ENCODE data around the gene REEP1.

Gene REEP1

DNA sequence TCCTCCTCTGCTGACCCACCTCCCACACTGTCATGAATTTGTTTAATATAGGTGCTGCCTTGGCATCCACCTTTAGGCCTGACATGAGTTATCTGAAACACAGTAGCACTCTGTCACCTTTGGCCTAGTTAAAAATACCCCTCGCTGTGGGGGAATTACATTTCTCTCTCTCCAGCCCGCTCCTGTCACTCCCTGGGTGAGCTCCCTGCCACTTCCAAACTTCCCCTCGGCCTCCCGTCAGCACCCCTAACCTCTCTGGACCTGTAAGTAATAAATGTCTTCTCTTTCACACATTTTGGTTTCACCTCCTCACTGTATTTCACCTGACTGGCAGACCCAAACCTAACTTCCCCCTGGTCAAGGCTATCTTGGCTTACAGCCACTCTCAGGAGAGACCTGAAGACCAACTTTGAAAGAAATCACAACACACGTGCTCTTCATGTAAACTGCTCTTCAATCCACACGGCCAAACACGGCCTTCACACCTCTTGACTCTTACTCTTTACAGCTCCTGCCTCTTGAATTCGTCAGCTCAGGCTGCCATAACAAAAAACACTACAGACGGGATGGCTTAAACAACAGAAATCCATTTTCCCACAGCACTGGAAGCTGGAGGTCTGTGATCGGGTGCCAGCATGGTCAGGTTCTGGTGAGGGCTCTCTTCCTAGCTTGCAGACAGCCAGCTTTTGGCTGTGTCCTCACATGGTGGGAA is 28.3 kb downstream of the REEP1 start:
- in situ Hi-C loops (cut with HindIII; ENCODE audit: low sequenced_read_pairs) = no loop called here

DNA sequence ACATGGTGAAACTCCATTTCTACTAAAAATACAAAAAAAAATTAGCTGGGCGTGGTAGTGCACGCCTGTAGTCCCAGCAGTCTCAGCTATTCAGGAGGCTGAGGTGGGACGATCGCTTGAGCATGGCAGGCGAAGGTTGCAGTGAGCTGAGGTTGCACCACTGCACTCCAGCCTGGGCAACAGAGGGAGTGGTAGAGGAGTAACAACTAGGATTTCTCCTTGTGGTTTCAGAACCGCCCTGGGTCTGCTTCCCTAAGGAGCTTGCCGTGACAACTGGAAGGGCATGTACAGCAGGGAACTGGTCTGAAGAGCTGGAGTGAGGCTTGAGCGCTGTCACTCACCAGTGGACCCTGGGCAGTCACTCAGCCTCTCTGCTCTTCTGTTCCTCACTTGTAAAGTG is 29.1 kb downstream of the REEP1 start:
- in situ Hi-C loops (cut with HindIII; ENCODE audit: low sequenced_read_pairs) = no loop called here

DNA sequence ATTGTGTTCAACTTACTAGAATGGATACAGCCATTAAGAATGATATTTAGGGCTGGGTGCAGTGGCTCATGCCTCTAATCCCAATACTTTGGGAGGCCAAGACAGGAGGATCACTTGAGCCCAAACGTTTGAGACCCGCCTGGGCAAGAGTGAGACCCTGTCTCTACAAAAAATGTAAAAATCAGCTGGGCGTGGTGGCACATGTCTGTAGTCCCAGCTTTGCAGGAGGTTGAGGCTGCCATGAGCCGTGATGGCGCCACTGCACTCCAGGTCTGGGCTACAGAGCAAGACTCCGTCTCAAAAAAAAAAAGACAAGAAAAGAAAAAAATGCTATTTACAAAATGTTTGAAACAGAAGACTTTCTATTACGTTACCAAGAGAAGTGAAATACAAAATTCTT is 30.0 kb downstream of the REEP1 start:
- in situ Hi-C loops (cut with HindIII; ENCODE audit: low sequenced_read_pairs) = no loop called here

DNA sequence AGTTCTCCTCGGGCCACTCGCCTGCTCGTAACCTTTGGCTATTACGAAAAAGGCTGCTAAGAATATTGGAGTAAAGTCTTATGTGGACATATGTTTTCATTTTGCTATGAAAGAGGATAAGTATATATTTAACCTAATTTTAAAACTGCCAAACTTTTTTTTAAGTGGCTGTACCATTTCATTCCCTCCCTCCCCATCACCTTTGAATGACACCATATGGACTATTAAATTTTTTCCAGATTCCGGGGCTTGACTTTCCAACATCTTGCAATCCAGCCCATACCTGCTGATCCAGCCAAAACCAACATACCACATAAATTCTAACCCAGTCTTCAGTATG is 31.5 kb downstream of the REEP1 start:
- in situ Hi-C loops (cut with HindIII; ENCODE audit: low sequenced_read_pairs) = no loop called here

DNA sequence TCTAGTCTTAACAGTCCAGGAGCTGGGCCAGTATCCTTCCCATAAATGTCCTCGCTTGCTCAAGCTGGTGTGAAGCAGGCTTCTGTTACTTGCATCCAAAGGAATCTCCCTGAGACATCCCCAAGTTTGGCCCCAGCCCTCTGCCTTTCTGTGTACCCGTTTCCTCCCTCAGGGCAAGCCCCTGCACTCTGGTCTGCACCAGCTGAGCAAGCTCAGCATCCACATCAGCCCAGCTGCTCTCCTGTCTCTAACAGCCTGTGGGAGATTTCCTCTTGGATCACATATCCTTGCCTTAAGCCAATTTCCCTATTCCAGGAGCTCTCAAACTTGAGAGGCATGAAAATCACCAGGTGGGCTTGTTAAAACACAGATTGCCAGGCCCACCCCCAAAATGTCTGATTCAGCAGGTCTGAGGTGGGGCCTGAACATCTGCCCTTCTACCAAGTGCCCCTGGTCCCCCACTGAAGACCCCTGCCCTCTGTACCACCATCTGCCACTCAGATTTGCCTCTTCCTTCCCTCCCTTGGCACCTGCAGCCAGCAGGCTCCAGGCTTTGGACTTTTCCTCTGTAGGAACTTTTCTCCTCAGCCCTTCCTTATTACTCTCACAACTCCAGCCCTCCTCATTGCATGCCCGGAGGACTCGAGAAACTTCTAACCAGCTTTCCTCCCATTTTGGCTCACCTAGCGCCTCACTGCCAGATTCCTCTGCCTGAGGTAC is 32.1 kb downstream of the REEP1 start:
- in situ Hi-C loops (cut with HindIII; ENCODE audit: low sequenced_read_pairs) = no loop called here

DNA sequence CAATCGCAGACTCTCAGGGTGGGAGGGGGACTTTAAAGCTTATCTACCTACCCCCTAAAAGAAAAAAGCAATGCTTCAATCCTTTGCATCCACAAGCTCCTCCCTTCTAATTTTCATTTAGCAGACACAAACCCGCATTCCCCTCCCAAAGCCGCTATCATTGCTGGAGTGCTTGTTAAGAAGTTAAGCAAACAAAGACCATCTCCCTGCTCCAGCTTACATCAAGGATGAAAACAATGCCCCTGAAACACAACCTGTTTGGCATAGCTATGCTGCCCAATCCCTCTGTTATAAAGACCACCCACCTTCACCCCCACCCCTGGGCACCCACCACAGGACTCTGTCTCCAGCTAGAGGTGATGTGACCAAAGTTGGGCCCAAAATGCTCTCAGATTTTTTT is 33.0 kb downstream of the REEP1 start:
- in situ Hi-C loops (cut with HindIII; ENCODE audit: low sequenced_read_pairs) = loop anchor here (5.0 kb wide), 1 partner anchor 53 kb away; no protein-coding TSS in a partner anchor

DNA sequence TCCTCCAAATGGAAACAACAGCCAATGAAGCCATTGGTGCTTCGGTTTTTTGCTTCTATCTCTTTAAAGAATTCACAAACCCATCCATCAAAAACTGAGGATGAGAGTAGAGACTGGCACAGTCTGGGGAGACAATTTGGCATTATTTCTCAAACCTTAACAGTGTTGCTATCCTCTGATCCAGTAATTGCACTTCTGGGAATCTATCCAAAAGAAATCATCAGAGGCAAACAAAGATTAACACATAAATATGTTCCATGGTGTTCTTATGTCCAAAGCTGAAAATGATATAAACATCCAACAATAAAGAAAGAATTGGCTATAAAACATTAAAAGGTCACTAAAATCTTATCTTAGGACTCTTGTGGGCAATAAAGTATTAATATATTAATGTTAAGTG is 35.1 kb downstream of the REEP1 start:
- in situ Hi-C loops (cut with HindIII; ENCODE audit: low sequenced_read_pairs) = loop anchor here (5.0 kb wide), 1 partner anchor 55 kb away; no protein-coding TSS in a partner anchor

DNA sequence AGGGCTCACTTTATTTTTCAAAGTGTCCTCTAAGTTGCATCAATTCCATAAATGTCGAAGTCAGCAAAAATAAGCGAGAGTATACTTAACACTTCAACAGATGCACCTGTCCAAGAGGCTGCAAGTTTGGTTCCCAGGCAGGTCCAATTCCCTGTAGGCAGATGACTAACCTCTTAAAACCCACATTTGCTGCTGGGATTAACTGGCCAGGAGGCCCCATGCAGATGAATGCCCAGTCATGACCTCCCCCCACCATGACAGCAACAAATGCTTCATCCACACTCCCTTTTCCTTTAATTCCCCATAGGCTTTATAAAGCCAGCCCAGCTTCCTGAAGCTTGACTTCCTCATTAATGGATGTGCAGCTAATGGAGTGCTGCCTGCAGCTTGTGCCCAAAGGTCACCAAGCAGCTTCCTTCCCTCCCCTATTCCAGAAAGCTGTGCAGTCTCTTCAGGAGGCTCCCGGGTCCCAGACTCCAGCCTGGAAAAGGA is 35.7 kb downstream of the REEP1 start:
- in situ Hi-C loops (cut with HindIII; ENCODE audit: low sequenced_read_pairs) = loop anchor here (5.0 kb wide), 1 partner anchor 56 kb away; no protein-coding TSS in a partner anchor

DNA sequence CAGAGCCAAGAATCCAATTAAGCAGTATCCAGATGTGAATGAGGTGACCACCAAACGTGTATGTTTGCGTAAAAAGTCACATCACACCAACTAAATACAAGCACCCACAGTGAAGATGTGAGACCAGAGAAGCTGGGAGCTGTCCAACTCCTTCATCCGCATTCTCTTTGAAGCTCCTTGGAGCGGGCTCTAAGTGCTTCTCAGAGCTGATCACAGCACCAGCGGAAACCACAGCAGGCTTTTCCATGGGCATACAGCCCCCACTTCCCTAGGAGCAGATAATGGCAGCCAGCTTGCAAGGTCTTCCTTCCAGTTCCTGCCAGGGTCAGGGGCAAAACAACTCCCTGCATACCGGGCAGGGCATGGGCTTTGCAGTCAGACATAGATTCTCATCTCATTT is 36.4 kb downstream of the REEP1 start:
- in situ Hi-C loops (cut with HindIII; ENCODE audit: low sequenced_read_pairs) = loop anchor here (5.0 kb wide), 1 partner anchor 56 kb away; no protein-coding TSS in a partner anchor

DNA sequence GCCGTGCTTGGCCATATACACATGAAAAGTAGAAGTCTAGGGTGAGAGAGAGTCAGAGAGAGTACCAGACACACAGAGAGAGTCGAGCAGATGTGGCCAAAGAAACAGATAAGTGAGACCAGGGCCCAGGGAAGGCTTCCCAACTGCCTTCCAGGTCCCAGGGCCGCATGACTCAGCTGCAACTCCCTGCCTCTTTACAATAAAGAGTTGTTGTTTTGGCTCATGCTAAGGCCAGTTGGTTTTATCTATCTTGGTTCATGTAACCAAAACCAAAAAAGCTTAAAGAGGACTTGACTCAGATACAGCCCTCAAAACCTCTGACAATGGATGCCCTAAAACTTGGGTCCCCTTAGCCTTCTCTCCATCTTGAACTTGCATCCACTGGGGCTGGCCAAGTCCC is 36.9 kb downstream of the REEP1 start:
- in situ Hi-C loops (cut with HindIII; ENCODE audit: low sequenced_read_pairs) = loop anchor here (5.0 kb wide), 1 partner anchor 57 kb away; no protein-coding TSS in a partner anchor

DNA sequence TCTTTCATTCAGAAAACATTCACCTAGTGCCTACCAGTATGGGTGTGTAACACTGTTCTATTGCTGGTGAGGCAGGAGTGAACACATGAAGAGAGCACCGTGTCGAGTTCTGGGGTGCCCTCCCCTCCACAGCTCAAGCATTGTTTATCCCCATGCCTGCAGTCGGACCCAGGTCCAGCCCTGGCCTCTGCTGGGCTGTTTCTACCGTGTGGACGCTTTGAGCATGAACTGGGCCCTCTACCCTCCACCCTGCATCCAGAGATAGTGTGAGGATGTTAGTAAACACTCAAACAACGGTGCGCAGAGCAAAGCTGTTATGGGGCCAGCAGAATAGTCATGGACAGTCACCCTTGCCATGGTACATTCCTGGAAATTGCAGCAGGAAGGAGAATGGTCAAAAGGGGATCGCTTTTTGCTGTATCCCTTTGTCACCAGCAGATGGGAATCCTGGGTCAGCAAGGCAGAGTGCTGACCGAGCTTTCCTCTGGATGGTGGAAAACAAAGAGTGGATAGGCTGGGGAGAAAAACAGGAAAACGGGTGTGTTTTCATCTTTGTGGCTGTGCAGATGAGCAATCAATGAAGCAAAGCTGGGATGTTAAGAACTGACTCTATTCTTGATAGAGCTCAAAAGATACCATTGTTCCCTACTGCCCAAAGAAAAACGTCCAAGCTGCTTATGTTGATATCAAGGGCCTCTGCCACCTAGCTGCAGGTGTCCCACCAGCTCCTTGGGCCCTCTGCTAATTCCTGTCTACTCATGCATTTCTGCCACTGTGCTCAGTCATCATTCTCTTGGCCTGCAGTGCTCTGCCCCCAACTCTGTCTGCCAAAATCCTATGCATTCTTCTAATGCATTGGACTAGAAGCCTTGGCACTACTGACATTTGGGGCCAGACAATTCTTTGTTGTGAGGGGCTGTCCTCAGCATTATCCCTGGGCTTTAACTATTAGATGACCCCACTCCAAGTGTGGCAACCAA is 38.7 kb downstream of the REEP1 start:
- in situ Hi-C loops (cut with HindIII; ENCODE audit: low sequenced_read_pairs) = loop anchor here (10.0 kb wide), 1 partner anchor 86 kb away; no protein-coding TSS in a partner anchor

DNA sequence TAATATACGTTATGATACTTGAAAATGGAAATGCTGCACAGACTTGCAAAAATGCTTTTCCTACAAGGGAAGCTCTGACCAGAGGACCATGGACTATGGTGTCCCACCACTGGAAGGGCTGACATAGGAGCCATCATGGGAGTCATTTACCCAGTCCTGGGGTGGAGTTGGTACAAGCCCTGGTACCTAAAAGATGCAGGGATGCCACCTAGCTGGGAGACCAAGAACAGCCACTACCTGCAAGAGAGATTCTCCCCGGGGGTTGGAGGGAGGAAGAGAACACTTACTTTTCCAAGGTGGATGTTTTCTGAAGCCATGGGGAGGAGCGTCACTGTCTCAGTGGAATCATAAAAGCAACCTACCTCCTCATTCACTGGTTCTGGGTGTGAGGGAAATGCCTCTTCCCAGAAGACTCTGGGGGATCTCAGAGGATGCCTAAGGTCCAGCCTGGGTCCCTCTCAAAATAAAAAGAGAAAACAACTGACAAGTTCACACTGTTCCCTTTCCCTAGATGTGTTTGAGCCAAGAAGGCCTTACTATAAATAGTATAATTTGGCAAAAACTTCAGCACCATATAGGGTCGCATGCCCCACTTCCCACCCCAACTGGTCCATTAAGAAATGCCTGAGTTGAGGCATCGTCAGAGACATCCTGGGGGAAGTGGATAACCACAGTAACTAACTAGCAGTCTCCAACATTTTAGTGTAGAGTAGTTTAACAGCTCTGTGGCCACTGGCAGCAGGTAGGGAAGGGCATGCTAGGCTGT is 39.9 kb downstream of the REEP1 start:
- in situ Hi-C loops (cut with HindIII; ENCODE audit: low sequenced_read_pairs) = loop anchor here (10.0 kb wide), 1 partner anchor 87 kb away; no protein-coding TSS in a partner anchor

DNA sequence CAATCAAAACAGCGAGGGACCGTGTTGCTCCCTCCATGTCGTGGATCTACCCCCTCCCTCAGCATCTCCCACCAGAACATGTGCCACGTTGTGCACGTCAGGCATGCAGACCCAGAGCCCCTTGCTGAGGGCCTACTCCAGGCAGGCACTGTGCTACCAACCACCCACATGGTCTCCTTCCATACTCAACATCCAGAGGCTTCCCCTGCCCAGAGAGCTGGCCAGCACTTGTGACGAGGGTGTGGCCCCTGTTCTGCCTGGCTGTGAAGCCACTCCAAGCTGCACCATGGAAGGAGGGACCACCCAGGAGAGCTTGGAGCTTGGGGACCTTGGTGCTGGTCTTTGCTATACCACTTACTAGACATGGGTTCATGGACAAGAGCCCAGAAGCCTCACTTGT is 40.5 kb downstream of the REEP1 start:
- in situ Hi-C loops (cut with HindIII; ENCODE audit: low sequenced_read_pairs) = loop anchor here (10.0 kb wide), 1 partner anchor 88 kb away; no protein-coding TSS in a partner anchor

DNA sequence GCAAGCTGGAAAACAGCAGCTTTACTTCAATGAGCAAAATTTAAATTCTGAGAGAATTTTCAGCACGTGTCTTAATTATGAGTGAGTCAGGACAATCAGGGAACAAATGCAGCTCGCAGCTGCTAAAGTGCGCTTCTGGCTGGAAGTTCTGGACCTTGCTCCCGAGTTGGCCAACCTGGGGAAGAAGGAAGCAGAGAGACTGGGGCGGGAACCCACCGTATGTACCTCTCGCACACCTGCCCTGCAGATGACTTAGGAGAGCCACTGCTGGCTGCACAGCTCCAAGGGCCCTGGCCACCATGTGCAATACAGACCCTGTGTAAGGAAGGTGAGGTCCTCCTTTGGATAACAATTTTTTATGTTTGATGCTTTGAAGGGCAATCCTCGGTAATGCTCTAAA is 42.4 kb downstream of the REEP1 start:
- in situ Hi-C loops (cut with HindIII; ENCODE audit: low sequenced_read_pairs) = loop anchor here (10.0 kb wide), 1 partner anchor 90 kb away; no protein-coding TSS in a partner anchor

DNA sequence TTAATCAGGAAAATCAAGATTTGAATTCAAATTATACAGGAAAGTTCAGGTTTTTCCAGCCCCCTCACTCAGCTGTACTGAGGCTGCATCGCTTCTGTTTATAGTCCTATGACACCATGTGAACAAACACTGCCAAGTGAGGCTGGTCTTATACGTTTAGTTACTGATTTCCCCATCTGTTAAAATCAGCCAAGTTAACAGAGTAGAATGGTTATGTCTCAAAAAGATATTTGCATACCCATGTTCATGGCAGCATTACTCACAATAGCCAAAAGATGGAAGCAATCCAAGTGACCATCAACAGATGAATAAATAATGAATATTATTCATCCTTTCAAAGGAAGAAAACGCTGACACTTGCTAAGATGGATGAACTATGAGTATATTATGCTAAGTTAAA is 43.8 kb downstream of the REEP1 start:
- in situ Hi-C loops (cut with HindIII; ENCODE audit: low sequenced_read_pairs) = loop anchor here (10.0 kb wide), 1 partner anchor 91 kb away; no protein-coding TSS in a partner anchor

DNA sequence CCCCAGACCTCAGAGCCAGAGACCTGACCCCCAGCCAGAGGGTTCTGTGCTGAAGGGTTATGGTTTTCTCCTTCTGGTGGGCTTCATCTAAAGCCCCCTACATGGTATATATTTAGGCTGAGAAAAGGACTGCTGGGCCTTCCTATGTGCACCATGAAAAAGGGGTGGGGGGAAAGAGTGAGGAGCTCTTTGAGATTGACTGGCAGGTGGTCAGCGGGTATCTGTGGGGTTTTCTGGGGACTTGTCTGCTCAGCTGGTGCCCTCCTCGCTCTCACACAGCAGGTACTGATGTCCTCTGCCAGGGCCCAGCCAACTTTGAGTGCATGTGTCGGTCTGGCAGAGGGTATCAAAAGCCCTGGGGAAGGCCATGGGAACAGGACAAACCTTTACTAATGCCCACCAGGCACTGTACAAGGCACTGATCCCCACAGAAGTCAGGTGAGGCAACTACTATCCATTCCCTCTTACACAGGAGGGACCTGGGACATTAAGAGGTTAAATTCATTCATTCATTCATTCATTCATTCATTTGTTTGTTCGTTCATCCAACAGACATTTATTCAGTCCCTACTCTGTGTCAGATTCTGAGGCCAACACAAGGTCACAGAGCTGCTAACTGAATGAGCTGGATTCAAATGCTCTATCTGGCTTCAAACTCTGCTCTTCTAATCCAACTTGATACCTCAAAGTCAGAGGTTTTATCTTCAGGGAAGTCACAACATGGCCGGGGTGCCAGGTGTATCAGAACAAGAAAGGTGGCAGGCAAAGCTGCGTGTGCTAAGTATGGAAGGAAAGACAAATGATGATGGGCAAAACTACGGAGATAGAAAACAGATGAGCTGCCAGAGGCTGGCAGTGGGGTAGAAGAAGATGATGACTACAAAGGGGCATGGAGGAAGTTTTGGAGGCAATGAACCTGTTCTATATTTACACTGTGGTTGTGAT is 44.6 kb downstream of the REEP1 start:
- in situ Hi-C loops (cut with HindIII; ENCODE audit: low sequenced_read_pairs) = loop anchor here (10.0 kb wide), 1 partner anchor 92 kb away; no protein-coding TSS in a partner anchor

DNA sequence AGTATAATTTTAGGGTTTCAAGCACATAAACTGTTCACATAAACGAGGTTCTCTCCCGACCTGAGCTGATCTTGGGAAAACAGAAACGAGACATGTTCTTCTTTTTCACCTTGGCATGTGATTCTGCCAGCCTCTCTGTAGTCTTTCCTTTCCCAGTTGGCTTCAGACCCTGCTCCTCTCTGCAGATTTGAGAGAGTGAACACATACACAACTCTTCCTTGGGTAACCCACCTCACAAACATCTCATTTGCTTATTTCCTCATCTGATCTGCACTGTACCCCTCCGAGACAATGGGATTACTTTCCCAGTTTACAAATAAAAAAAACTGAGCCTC is 46.1 kb downstream of the REEP1 start:
- in situ Hi-C loops (cut with HindIII; ENCODE audit: low sequenced_read_pairs) = loop anchor here (10.0 kb wide), 1 partner anchor 94 kb away; no protein-coding TSS in a partner anchor

DNA sequence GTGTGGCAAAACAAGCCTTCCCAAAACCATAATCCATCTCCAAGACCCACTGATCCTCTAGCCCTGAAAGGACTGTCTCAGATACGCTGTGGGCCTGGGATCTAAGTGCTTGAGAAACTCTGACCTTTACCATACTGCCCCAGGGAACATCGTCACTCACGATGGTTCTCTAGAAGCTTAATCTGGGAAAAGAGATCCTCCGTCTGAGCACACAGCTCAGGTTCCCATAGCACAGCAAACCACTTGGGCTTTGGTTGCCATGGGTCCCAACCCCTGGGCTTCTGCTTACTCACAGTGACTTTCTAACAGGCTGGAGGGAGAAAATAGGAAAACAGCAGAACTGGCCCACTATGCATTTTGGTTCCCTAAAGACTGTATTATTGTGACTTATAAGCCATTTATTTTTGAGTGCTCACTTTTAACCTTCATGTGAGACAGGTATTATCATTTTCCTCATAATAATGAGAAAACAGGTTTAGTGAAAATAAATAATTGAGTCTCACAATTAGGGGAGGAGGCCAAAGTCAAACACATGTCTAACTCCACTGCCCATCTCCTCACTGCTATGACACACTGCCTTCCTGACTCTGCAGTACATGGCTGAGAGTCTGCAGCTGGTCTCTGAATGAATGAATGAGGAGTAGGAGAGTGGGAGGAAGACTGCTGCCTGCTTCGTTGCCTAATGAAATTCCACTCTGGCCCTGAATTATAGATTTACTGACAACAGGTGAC is 46.7 kb downstream of the REEP1 start:
- in situ Hi-C loops (cut with HindIII; ENCODE audit: low sequenced_read_pairs) = loop anchor here (10.0 kb wide), 1 partner anchor 94 kb away; no protein-coding TSS in a partner anchor

All from endothelial cell of hepatic sinusoid (primary cell).